Activated B cell treated with CpG ODN at 0.5 μM for 24 hours (primary cell): Measurements from ENCODE around the gene BMP6. TPM values are rescaled to one million over a fixed set of nuclear protein-coding genes. Genes with fewer than 3 reads are reported as not detected.

Experiments used
- ATAC-seq: fragments of 200-7000 bp; cut with Tn5 transposase; one replicate; pipeline ENCODE4 v1.10.0; 2021; ENCODE audit warnings: low read depth, mild to moderate bottlenecking, moderate library complexity
- CTCF ChIA-PET: fragments of 350-600 bp; sonication (Branson Sonifier 250); formaldehyde crosslinking; loops from one replicate; lab custom pipeline; 2021; ENCODE audit warnings: antibody characterized with exemption; lab: Charles Lee
- POLR2A ChIA-PET: fragments of 350-600 bp; sonication (Branson Sonifier 250); formaldehyde crosslinking; loops from one replicate; lab custom pipeline; 2021; ENCODE audit warnings: antibody characterized with exemption; lab: Charles Lee
- DNase-seq: peaks from one replicate; pipeline ENCODE4 v3.0.0; 2022
- H3K27ac Mint-ChIP-seq: one replicate; pipeline ENCODE4 v1.8.0; 2020; ENCODE audit warnings: mixed read lengths
- H3K27me3 Mint-ChIP-seq: one replicate; pipeline ENCODE4 v1.8.0; 2021; ENCODE audit warnings: mixed read lengths
- H3K36me3 Mint-ChIP-seq: one replicate; pipeline ENCODE4 v1.8.0; 2021; ENCODE audit warnings: low read depth, mixed read lengths
- H3K4me1 Mint-ChIP-seq: one replicate; pipeline ENCODE4 v1.8.0; 2021; ENCODE audit warnings: mixed read lengths
- H3K4me3 Mint-ChIP-seq: one replicate; pipeline ENCODE4 v1.8.0; 2020; ENCODE audit warnings: mild to moderate bottlenecking, mixed read lengths
- H3K9me3 Mint-ChIP-seq: one replicate; pipeline ENCODE4 v1.8.0; 2020; ENCODE audit warnings: mixed read lengths
- intact Hi-C: fragments of 100-400 bp; cut with micrococcal nuclease; formaldehyde crosslinking; loops from one replicate; pipeline ENCODE4 v1.15.1; 2024
- total RNA-seq: library from RNA; stranded (reverse); gene quantifications from 2 replicates; pipeline ENCODE4 v1.2.3, GENCODE V29; 2022
- TF ChIP-seq, protein P1 (sequence below): fragments of 200-600 bp; IDR thresholded peaks from one replicate; pipeline ENCODE4 v1.8.0; 2022; ENCODE audit warnings: antibody characterized with exemption, mild to moderate bottlenecking

BMP6 gene
- total RNA-seq, 1 donor from 2014 or later, result 0.75 TPM

DNA sequence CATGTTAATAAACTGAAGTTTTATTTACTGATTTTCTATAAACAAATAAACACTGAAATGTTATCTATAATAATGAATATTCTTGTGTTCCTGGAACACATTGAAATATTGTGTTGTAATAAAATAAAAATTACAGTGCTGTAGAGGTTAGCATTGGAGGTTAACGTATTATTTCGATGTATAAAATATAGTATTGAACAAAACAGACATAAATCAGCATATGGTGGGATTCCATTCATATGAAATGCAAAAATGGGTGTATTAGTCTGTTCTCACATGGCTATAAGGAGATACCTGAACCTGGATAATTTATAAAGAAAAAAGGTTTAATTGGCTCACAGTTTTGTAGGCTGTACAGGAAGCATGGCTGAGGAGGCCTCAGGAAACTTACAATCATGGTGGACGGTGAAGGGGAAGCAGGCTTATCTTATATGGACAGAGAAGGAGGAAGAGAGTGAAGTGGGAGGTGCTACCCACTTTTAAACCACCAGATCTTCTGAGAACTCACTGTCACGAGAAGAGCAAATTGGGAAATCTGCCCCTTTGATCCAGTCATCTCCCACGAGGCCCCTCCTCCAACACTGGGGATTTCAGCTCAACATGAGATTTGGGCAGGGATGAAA, 24.6 kb upstream of the BMP6 start:
- Mint-ChIP-seq H3K9me3 (no peaks in the 10 kb centered on the region), H3K4me1 (peaks cover 10% of the 10 kb centered on the region), H3K4me3 (no peak overlapping the region), H3K36me3 (no peaks in the 10 kb centered on the region), H3K27ac (no peak overlapping the region), H3K27me3 (peaks cover 13% of the 10 kb centered on the region)
- DNase-seq (no peak), ATAC-seq (no peak)
- CTCF ChIA-PET, result no interaction called here
- TF ChIP-seq, protein P1, sequence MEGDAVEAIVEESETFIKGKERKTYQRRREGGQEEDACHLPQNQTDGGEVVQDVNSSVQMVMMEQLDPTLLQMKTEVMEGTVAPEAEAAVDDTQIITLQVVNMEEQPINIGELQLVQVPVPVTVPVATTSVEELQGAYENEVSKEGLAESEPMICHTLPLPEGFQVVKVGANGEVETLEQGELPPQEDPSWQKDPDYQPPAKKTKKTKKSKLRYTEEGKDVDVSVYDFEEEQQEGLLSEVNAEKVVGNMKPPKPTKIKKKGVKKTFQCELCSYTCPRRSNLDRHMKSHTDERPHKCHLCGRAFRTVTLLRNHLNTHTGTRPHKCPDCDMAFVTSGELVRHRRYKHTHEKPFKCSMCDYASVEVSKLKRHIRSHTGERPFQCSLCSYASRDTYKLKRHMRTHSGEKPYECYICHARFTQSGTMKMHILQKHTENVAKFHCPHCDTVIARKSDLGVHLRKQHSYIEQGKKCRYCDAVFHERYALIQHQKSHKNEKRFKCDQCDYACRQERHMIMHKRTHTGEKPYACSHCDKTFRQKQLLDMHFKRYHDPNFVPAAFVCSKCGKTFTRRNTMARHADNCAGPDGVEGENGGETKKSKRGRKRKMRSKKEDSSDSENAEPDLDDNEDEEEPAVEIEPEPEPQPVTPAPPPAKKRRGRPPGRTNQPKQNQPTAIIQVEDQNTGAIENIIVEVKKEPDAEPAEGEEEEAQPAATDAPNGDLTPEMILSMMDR, result no peak
- intact Hi-C loops, result no loop called here
- POLR2A ChIA-PET, result no interaction called here

DNA sequence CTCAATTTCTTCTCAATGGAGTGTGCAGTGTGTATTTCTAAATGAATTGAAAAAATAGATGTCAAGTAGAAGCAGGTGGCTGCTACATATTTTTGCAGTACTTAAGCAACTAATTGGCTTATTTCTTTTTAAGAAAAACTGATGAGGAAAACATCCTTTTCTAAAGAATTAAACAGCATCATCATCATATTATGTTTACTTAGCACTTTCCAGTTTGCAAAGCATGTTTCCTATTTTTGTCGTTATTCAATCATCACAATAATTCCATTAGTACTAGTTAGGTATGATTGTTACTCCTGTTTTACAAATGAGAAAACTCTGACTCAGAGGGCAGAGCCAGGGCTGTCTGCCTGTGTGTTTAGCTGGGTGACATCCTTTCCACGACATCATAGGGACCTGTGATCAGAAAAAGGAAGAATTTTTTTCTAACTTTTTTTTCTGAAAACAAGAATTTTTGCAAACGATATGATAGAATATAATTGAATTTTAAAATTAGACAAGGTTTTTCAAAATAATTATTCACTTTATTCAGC, 22.7 kb upstream of the BMP6 start:
- no peaks in the 10 kb centered on the region for H3K9me3 Mint-ChIP-seq
- ChIA-PET CTCF (no interaction called here), POLR2A (no interaction called here)
- H3K4me3 Mint-ChIP-seq, result no peak overlapping the region
- H3K4me1 Mint-ChIP-seq, result peaks cover 3% of the 10 kb centered on the region
- H3K27me3 Mint-ChIP-seq, result peaks cover 10% of the 10 kb centered on the region
- intact Hi-C loops, result no loop called here
- DNase-seq (no peak), ATAC-seq (no peak)
- no peak overlapping the region for H3K27ac Mint-ChIP-seq
- TF ChIP-seq, protein P1, result no peak
- H3K36me3 Mint-ChIP-seq, result no peaks in the 10 kb centered on the region

DNA sequence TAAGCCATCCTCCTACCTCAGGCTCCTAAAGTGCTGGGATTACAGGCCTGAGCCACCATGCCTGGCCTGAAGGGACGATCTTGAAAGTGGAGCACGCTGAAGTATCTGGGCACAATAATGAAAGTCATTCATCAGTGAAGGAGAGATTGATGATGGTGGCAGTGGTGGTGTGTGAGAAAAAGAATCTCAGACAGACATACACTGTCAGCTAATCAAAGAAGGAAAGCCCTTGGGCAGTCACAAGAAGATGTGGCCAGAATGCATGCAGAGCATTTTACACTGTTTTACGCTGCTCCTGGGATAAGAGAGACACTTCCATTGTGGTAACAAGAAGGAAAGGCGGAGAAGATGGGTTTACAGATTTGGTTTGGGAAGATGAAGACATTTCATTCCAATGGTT, 20.4 kb upstream of the BMP6 start:
- Mint-ChIP-seq H3K36me3 (no peaks in the 10 kb centered on the region), H3K27me3 (peaks cover 7% of the 10 kb centered on the region), H3K4me3 (no peak overlapping the region), H3K9me3 (no peaks in the 10 kb centered on the region), H3K4me1 (no peaks in the 10 kb centered on the region), H3K27ac (no peak overlapping the region)
- intact Hi-C loops, result no loop called here
- TF ChIP-seq, protein P1, result no peak
- ATAC-seq (no peak), DNase-seq (no peak)
- POLR2A ChIA-PET, result no interaction called here
- CTCF ChIA-PET, result no interaction called here

DNA sequence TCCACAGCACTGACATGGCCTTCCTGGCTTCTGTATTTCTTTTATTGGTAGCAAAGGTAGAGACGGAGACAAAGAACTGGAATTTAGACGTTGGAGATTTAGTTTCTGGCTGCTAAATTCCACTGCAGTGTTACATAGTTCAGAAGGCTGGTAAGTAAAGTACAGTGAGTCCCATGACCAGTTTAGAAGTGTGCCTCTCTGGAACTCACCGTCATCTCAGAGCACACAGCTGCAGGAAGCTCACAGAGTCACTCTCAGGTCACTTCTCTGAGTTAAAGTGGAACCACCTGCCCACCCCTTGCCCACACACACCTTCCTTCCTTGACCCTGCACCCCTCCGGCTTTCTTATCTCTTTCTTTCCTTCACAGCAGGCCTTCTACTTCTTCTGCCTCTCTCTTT, 19.6 kb upstream of the BMP6 start:
- Mint-ChIP-seq H3K4me1 (no peaks in the 10 kb centered on the region), H3K27ac (no peak overlapping the region), H3K9me3 (no peaks in the 10 kb centered on the region), H3K27me3 (peaks cover 8% of the 10 kb centered on the region), H3K4me3 (no peak overlapping the region), H3K36me3 (no peaks in the 10 kb centered on the region)
- ATAC-seq (no peak), DNase-seq (no peak)
- ChIA-PET POLR2A (no interaction called here), CTCF (no interaction called here)
- TF ChIP-seq, protein P1, result no peak
- intact Hi-C loops, result no loop called here

DNA sequence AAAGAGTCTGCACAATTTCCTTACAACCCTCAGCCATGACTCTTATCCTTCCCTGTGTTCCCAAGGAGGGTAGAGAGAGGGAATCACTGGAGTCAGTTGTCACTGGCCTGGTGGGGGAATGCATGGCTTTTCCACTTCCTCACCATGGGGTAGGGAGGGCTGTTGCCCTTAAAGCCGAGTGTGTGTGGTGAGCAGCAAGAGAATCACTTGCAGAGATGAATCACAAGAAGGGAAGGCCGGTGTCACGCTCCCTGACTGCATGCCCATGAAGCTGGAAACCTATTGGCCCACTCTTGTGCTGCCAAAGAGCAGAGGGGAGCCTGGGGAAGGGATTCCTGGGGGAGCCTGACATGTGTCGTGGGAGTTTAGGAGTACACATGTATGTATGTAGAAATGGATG, 18.1 kb upstream of the BMP6 start:
- ChIA-PET POLR2A (no interaction called here), CTCF (no interaction called here)
- H3K27me3 Mint-ChIP-seq, result peaks cover 16% of the 10 kb centered on the region
- DNase-seq (no peak), ATAC-seq (no peak)
- no peak overlapping the region for H3K4me3 Mint-ChIP-seq
- intact Hi-C loops, result no loop called here
- H3K9me3 Mint-ChIP-seq, result peaks cover 3% of the 10 kb centered on the region
- TF ChIP-seq, protein P1, result no peak
- H3K27ac Mint-ChIP-seq, result no peak overlapping the region
- no peaks in the 10 kb centered on the region for H3K4me1 Mint-ChIP-seq
- no peaks in the 10 kb centered on the region for H3K36me3 Mint-ChIP-seq
